ENCODE data around the gene RPL39. TPM values are rescaled to one million over a fixed set of nuclear protein-coding genes. Genes with fewer than 3 reads are reported as not detected.

Gene RPL39
- total RNA-seq, 4 donors from 2014 or later: 4,874 to 7,757 (median 5,738) TPM

DNA sequence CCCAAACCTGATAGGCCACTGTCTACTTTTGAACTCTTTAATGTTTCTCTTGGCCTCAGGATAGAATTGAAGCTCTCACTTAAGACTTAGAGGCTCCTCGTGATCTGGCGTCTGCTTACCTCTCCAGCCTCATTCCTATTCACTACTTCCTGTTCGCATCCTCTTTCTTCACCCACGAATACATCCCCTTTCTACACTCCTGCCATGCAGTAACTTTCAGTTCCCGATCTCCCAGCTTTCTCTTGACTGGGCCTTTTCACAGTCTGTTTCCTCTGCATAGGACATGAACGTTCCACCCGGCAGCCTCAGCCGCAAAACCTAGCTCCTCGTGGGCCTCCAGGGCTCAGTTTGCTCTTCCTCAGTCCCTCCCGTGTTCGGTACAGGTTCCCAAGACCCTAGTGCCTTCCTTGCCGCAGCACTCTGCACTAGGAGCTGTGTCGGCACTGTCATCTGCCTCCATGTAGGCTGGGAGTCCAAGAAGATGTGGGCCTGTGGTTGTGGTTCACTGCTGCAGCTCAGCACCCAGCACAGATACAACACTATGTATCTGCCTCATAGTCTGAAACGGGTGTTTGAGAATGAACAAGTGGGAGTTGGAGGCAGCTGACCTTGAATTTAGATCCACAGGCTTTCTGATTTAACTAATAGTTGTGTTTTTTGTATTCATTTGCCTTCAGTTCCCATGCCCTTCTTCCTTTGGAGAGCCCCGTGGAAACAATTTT lies 15.8 kb downstream of the RPL39 start:
- TF ChIP-seq, protein P1, sequence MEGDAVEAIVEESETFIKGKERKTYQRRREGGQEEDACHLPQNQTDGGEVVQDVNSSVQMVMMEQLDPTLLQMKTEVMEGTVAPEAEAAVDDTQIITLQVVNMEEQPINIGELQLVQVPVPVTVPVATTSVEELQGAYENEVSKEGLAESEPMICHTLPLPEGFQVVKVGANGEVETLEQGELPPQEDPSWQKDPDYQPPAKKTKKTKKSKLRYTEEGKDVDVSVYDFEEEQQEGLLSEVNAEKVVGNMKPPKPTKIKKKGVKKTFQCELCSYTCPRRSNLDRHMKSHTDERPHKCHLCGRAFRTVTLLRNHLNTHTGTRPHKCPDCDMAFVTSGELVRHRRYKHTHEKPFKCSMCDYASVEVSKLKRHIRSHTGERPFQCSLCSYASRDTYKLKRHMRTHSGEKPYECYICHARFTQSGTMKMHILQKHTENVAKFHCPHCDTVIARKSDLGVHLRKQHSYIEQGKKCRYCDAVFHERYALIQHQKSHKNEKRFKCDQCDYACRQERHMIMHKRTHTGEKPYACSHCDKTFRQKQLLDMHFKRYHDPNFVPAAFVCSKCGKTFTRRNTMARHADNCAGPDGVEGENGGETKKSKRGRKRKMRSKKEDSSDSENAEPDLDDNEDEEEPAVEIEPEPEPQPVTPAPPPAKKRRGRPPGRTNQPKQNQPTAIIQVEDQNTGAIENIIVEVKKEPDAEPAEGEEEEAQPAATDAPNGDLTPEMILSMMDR (IDR thresholded peaks at IDR 0.05; ENCODE audit: low read depth): no peak

DNA sequence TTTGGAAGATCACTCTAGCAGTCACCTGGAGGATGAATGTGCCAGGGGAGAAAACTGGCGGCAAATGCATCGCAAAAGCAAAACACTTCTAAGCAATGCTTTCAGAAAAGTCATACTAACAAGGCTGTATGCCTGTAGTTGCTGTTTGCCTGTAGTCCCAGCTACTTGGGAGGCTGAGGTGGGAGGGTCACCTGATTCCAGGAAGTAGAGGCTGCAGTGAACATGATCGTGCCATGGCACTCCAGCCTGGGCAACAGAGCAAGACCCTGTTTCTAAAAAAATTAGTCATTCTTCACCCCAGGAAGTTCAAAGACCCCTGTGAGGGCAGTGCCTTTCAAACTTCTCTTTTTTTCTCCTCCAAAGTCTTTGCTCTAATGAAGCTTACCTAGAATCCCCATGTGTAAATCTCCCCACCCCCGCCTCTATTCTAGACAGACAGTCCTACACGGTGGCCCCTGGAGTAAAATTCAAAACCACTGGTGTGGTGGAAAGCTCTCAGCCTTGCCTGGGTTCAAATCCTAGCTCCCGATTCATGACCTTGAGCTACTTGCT lies 27.5 kb downstream of the RPL39 start:
- TF ChIP-seq, protein P1 (IDR thresholded peaks at IDR 0.05; ENCODE audit: low read depth): no peak

DNA sequence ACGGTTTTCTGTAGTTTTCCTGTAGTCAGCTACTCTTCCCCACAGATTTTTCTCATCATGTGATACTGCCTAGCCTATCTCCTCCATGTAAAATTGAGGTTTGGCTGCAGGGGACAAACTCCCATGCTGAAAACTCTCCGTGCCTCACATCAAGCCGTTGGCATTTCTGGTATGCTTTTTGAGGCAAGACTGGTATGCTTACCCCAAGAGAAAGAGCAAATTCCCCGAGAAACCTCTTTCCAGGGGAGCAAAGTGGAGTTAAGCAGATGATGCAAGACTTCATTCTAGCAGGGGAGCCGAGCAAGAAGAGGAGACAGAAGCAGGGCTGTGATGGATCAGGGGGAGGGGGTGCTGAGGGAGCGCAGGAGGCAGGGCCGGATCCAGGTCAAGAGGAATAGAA lies 28.2 kb downstream of the RPL39 start:
- TF ChIP-seq, protein P1 (IDR thresholded peaks at IDR 0.05; ENCODE audit: low read depth): no peak

DNA sequence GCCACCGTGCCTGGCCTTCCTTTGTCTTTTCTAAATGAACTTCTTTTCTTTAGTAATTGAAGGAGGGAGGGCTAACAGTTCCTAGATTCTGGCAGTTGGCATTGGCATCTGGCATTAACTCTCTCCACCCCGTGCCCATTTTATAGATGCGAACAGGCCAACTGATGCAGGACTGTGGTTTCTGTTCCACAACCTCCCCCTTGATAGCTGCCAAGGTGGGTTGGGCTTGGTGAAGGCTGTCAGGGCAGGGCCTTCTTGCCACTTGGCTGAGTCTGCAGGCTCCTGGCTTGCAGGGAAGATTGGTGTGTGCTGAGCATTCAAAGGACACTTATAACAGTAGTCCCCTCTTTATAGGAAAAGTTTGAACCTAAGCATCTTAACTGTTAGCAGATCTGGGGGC lies 28.7 kb downstream of the RPL39 start:
- TF ChIP-seq, protein P1 (IDR thresholded peaks at IDR 0.05; ENCODE audit: low read depth): no peak

DNA sequence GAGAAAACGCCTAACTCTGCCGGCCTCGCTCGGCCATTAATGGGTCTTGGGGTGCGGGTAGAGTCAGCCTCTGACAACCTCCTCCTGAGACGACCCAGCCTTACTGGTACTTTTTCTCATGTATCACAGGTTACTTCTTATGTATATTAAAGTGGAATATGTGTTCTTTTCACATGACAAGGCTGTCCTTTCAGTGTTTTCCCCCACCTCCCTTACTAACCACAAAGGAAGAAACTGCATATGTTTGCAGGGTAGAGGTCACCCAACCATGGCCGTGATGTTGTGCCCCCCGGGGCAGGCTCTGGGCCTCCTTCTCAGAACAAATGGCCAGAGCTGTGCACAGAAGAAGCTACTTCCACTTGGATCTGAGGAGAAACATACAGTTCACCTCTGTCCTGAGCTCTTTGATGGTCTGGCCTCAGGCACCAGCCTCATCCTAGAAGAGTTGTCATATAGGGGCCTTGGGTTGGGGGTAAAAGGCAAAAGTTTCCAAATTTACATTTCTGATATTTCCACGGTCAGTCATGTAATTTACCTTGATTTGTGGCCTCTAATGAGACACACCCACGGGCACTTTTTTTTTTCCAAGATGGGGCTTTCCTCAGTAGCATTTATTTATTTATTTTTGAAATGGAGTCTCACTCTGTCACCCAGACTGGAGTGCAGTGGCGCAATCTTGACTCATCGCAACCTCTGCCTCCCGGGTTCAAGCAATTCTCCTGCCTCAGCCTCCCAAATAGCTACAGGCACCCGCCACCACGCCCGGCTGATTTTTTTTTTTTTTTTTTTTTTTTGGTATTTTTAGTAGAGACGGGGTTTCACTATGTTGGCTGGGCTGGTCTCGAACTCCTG lies 31.2 kb downstream of the RPL39 start:
- TF ChIP-seq, protein P1 (IDR thresholded peaks at IDR 0.05; ENCODE audit: low read depth): no peak

DNA sequence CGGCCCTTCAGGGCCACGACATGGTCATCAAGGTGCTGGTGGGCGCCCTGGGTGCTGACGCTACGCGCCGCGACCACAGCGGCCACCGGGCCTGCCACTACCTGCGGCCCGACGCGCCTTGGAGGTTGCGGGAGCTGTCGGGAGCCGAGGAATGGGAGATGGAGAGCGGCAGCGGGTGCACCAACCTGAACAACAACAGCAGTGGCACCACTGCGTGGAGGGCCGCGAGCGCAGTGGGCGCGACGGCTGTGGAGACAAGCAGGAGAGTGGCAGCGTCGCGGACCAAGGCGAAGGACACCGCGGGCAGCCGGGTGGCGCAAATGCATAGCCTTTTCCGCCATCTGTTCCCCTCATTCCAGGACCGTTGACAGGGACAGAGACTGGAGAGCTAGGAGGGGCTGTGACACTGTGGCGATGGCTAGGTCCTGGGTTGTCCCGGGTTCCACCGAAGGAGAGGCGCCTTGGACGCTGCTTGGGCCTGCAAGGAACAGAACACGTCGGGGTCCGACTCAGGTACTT lies 32.1 kb downstream of the RPL39 start:
- TF ChIP-seq, protein P1 (IDR thresholded peaks at IDR 0.05; ENCODE audit: low read depth): no peak

Measured in subcutaneous adipose tissue (tissue), 4 donors.